NCI-H1694 treated with DMSO at 0.1 percent for 48 hours (cell line): ENCODE results near the gene COPG1.
"Not testable (repeated sequence)": the region's sequence is repeated elsewhere in the genome, so short reads cannot be mapped to it uniquely, and the experiment has no call there.

Source experiments
- DNase-seq: peaks from one replicate; lab custom pipeline; 2025; lab: John Stamatoyannopoulos, UW

Gene COPG1

GRCh38 chr3:129239991-129240390, 9.4 kb upstream of the COPG1 start:
- DNase-seq, result no peak

- no peak for DNase-seq
Measured at GRCh38 chr3:129240436-129240835, 9.0 kb upstream of the COPG1 start.

- no peak for DNase-seq
Measured at GRCh38 chr3:129245141-129245540, 4.3 kb upstream of the COPG1 start.

GRCh38 chr3:129245641-129246306, 3.6 kb upstream of the COPG1 start:
- peak; percentile 86 for DNase-seq

GRCh38 chr3:129246636-129247035, 2.8 kb upstream of the COPG1 start:
- DNase-seq, result no peak

GRCh38 chr3:129248286-129248979, 973 bp upstream of the COPG1 start:
- no peak for DNase-seq

- no peak for DNase-seq
Measured at GRCh38 chr3:129252748-129253147, 3.3 kb downstream of the COPG1 start.

- no peak for DNase-seq
Measured at GRCh38 chr3:129254536-129255230, 5.3 kb downstream of the COPG1 start.

GRCh38 chr3:129256270-129256669, 6.9 kb downstream of the COPG1 start:
- DNase-seq, result no peak

- DNase-seq, result no peak
Measured at GRCh38 chr3:129257609-129258008, 8.2 kb downstream of the COPG1 start.

GRCh38 chr3:129259612-129260477, 10.4 kb downstream of the COPG1 start:
- DNase-seq, result no peak

GRCh38 chr3:129260606-129261005, 11.2 kb downstream of the COPG1 start:
- no peak for DNase-seq

GRCh38 chr3:129261894-129262293, 12.5 kb downstream of the COPG1 start:
- no peak for DNase-seq

- DNase-seq, result no peak
Measured at GRCh38 chr3:129263161-129263910, 13.9 kb downstream of the COPG1 start.

GRCh38 chr3:129264994-129265393, 15.6 kb downstream of the COPG1 start:
- not testable (repeated sequence) for DNase-seq

GRCh38 chr3:129266651-129267050, 17.2 kb downstream of the COPG1 start:
- DNase-seq, result no peak

- no peak for DNase-seq
Measured at GRCh38 chr3:129268396-129268795, 19.0 kb downstream of the COPG1 start.

- no peak for DNase-seq
Measured at GRCh38 chr3:129271674-129272073, 22.3 kb downstream of the COPG1 start.

GRCh38 chr3:129276385-129276784, 27.0 kb downstream of the COPG1 start:
- DNase-seq, result no peak

- no peak for DNase-seq
Measured at GRCh38 chr3:129277829-129278271, 28.4 kb downstream of the COPG1 start.

- DNase-seq, result peak; percentile 66
Measured at GRCh38 chr3:129278439-129278965, 29.1 kb downstream of the COPG1 start, which contains the start of gene HMCES. Gene HMCES, plus strand, starts transcription at chr3:129278870. Its CDS starts 863 bp downstream, at chr3:129279733.
